ENCODE measurements around the gene ARID1B.

DNA sequence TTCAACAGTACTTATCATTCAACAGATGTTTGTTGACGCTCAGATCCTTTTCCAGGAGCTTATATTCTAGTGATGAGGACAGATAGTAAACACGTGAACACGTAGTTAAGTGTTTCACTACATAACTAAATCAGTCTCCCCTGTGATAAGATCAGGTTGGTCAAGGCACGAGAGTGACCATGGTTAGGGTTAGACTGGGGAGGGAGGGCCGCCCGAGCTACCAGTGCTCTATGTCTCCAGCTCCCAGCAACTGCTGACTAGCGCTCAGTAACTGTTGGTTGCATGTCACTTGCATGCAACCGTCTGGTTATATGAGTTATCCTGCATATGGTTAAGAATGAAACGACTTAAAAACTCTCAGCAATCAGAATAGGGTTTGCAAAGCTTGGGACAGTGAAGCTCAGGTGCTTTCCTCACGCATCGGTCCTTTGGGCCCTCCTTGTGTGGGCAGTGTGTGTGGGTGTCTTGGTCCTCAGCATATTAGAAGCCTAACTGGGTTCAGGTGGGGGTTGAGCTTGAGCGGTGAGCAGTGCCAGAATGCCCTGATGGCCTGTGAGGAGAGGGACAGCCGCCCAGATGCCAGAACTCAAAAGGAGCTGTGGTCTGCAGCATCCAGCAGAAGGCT is 120.8 kb downstream of the ARID1B start:
- no peak for TF ChIP-seq CTCF (IDR thresholded peaks at IDR 0.05)
- TF ChIP-seq POLR2A (IDR thresholded peaks at IDR 0.05): no peak

Data from adrenal gland (tissue), 5 donors.